ENCODE data around the gene CFL2.

The CFL2 gene

GRCh38 chr14:34714320-34715126 is at the start of gene CFL2:
Gene CFL2, minus strand, starts transcription at chr14:34714593. Its CDS starts 53 bp downstream, at chr14:34714540.
- H3K4me3 ChIP-seq (ENCODE audit: low read depth, low read length): peak within 1 kb of the TSS; percentile 73
- TF ChIP-seq POLR2A (IDR thresholded peaks at IDR 0.05; ENCODE audit: extremely low read depth, insufficient read length) (peak; percentile 62), CTCF (IDR thresholded peaks at IDR 0.05; ENCODE audit: low read depth, low read length) (no peak), MAX (IDR thresholded peaks at IDR 0.05; ENCODE audit: low read depth, low read length) (peak; percentile 82), MYC (IDR thresholded peaks at IDR 0.05; ENCODE audit: low read depth, low read length) (0 out of 2 replicates have a peak, but pooled peaks have one; percentile 31)
- peak; percentile 83 for DNase-seq (ENCODE audit: low read depth)

- no peak for DNase-seq (ENCODE audit: low read depth)
- no peak overlapping the region for H3K4me3 ChIP-seq (ENCODE audit: low read depth, low read length)
- no peak for TF ChIP-seq MYC (IDR thresholded peaks at IDR 0.05; ENCODE audit: low read depth, low read length)
- TF ChIP-seq CTCF (IDR thresholded peaks at IDR 0.05; ENCODE audit: low read depth, low read length): no peak
- TF ChIP-seq MAX (IDR thresholded peaks at IDR 0.05; ENCODE audit: low read depth, low read length): no peak
- no peak for TF ChIP-seq POLR2A (IDR thresholded peaks at IDR 0.05; ENCODE audit: extremely low read depth, insufficient read length)
Observed at GRCh38 chr14:34755215-34755614, 40.8 kb upstream of the CFL2 start.

GRCh38 chr14:34754687-34755086 is 40.3 kb upstream of the CFL2 start:
- H3K4me3 ChIP-seq (ENCODE audit: low read depth, low read length): no peak overlapping the region
- no peak for DNase-seq (ENCODE audit: low read depth)
- TF ChIP-seq POLR2A (IDR thresholded peaks at IDR 0.05; ENCODE audit: extremely low read depth, insufficient read length): no peak
- no peak for TF ChIP-seq CTCF (IDR thresholded peaks at IDR 0.05; ENCODE audit: low read depth, low read length)
- no peak for TF ChIP-seq MYC (IDR thresholded peaks at IDR 0.05; ENCODE audit: low read depth, low read length)
- TF ChIP-seq MAX (IDR thresholded peaks at IDR 0.05; ENCODE audit: low read depth, low read length): no peak

GRCh38 chr14:34750670-34751069 is 36.3 kb upstream of the CFL2 start:
- TF ChIP-seq CTCF (IDR thresholded peaks at IDR 0.05; ENCODE audit: low read depth, low read length) (no peak), POLR2A (IDR thresholded peaks at IDR 0.05; ENCODE audit: extremely low read depth, insufficient read length) (no peak)
- H3K4me3 ChIP-seq (ENCODE audit: low read depth, low read length): no peak overlapping the region
- DNase-seq (ENCODE audit: low read depth): no peak

- no peak overlapping the region for H3K4me3 ChIP-seq (ENCODE audit: low read depth, low read length)
- TF ChIP-seq POLR2A (IDR thresholded peaks at IDR 0.05; ENCODE audit: extremely low read depth, insufficient read length) (no peak), CTCF (IDR thresholded peaks at IDR 0.05; ENCODE audit: low read depth, low read length) (no peak), MYC (IDR thresholded peaks at IDR 0.05; ENCODE audit: low read depth, low read length) (no peak), MAX (IDR thresholded peaks at IDR 0.05; ENCODE audit: low read depth, low read length) (no peak)
- DNase-seq (ENCODE audit: low read depth): no peak
Observed at GRCh38 chr14:34750233-34750632, 35.8 kb upstream of the CFL2 start.
